K562 (cell line): ENCODE measurements around the gene ZBTB2. TPM values are rescaled to one million over a fixed set of nuclear protein-coding genes. Genes with fewer than 3 reads are reported as not detected.

Experiments
- ATAC-seq: fragments of 200-7000 bp; cut with Tn5 transposase; 3 replicates; pipeline ENCODE4 v1.9.1; 2020; ENCODE audit warnings: moderate library complexity
- BruUV-seq: library from RNA; stranded (reverse); fragments of 400-500 nt; replicated peaks from 2 replicates; lab custom pipeline; 2021; lab: Mats Ljungman, UMichigan
- CTCF ChIA-PET: fragments of 300-600 bp; formaldehyde crosslinking; extraction: SDS; loops from one replicate; lab custom pipeline; 2021; ENCODE audit warnings: low intra/inter-chr PET ratio; lab: Yijun Ruan, JAX
- POLR2A ChIA-PET: fragments of 300-600, 350-650 bp; sonication (Branson Sonifier 250); formaldehyde crosslinking; extraction: SDS; loops from one replicate; lab custom pipeline; 2021; ENCODE audit warnings: antibody characterized with exemption, inconsistent platforms; lab: Yijun Ruan, JAX
- DNase-seq, 4 experiments: peaks; one replicate each; pipeline versions ENCODE4 v3.0.0 to v3.0.0-alpha.2; 2011 to 2018; ENCODE audit warnings: low spot score in 3 of 4, mixed read lengths in 3 of 4; ENCODE audit errors: extremely low read depth in 1 of 4
- FAIRE-seq: peaks from 2 replicates; lab custom pipeline; 2011; peaks lifted over from hg19 to GRCh38; lab: Jason Lieb, UNC
- H2AFZ ChIP-seq: 2 replicates; pipeline ENCODE4 v1.6.0; 2011; ENCODE audit warnings: low read depth, low read length, control low read depth, inconsistent platforms
- H3K27ac ChIP-seq: fragments of 200-600 bp; 3 replicates; pipeline ENCODE4 v1.8.0; 2011; ENCODE audit warnings: low read depth, mild to moderate bottlenecking, control low read depth, inconsistent platforms, low read length, moderate library complexity, mixed read lengths; ENCODE audit errors: extremely low read depth
- H3K27me3 ChIP-seq, 2 experiments: fragments of 300-600 bp in 1 of 2; 2 replicates in 1 of 2; 3 replicates in 1 of 2; pipeline versions ENCODE4 v1.6.0 to v1.8.0; 2011; ENCODE audit warnings: inconsistent platforms in 2 of 2, low read length in 2 of 2, mild to moderate bottlenecking in 1 of 2, mixed read lengths in 1 of 2, moderate library complexity in 1 of 2; ENCODE audit not compliant: control insufficient read depth in 2 of 2, insufficient read depth in 2 of 2
- H3K36me3 ChIP-seq: fragments of 300-600 bp; 3 replicates; pipeline ENCODE4 v1.8.0; 2011; ENCODE audit warnings: mild to moderate bottlenecking, low read length, inconsistent platforms; ENCODE audit not compliant: control insufficient read depth, insufficient read depth
- H3K4me1 ChIP-seq, 2 experiments: fragments of 200-600 bp in 1 of 2; replicated peaks in 1 of 2; 2 replicates in 1 of 2; 3 replicates in 1 of 2; pipeline versions ENCODE4 v1.5.1 to v1.8.0; 2011; ENCODE audit warnings: inconsistent platforms in 2 of 2, low read length in 2 of 2, mild to moderate bottlenecking in 1 of 2, mixed read lengths in 1 of 2, moderate library complexity in 1 of 2; ENCODE audit not compliant: control insufficient read depth in 2 of 2, insufficient read depth in 2 of 2
- H3K4me2 ChIP-seq: 2 replicates; pipeline ENCODE4 v1.6.1; 2011; ENCODE audit warnings: low read length, control low read depth, inconsistent platforms, mixed read lengths; ENCODE audit not compliant: insufficient read depth
- H3K4me3 ChIP-seq: fragments of 200-600 bp; sonication (generic), shearing (Covaris generic); 2 replicates; pipeline ENCODE4 v1.5.1; 2016; ENCODE audit warnings: control low read depth, inconsistent platforms
- H3K79me2 ChIP-seq: fragments of 200-600 bp; 3 replicates; pipeline ENCODE4 v1.8.0; 2011; ENCODE audit warnings: low read length, inconsistent platforms; ENCODE audit not compliant: control insufficient read depth, insufficient read depth
- H3K9ac ChIP-seq, 2 experiments: 2 replicates each; pipeline versions ENCODE4 v1.6.0 to v1.6.1; 2011; ENCODE audit warnings: low read depth in 2 of 2, low read length in 2 of 2, control low read depth in 1 of 2, inconsistent platforms in 1 of 2, mild to moderate bottlenecking in 1 of 2, mixed read lengths in 1 of 2; ENCODE audit not compliant: insufficient read depth in 1 of 2
- H3K9me1 ChIP-seq: one replicate; pipeline ENCODE4 v1.6.0; 2011; ENCODE audit warnings: inconsistent platforms, mild to moderate bottlenecking, low read length, moderate library complexity; ENCODE audit not compliant: control insufficient read depth, insufficient read depth
- H3K9me3 ChIP-seq: replicated peaks from 2 replicates; pipeline ENCODE4 v1.5.1; 2011; ENCODE audit warnings: low read depth, low read length, inconsistent platforms; ENCODE audit not compliant: control insufficient read depth, insufficient read depth
- H4K20me1 ChIP-seq: replicated peaks from 2 replicates; pipeline ENCODE4 v1.6.1; 2011; ENCODE audit warnings: low read length, inconsistent platforms, mixed read lengths; ENCODE audit not compliant: control insufficient read depth, insufficient read depth
- BHLHE40 ChIP-seq: IDR thresholded peaks from 2 replicates; pipeline ENCODE4 v1.6.1; 2011; ENCODE audit warnings: low read length, improper control_type of control experiment
- CTBP1 ChIP-seq: fragments of 450-650 bp; IDR thresholded peaks from 2 replicates; pipeline ENCODE4 v1.6.1; 2016; ENCODE audit warnings: borderline replicate concordance
- HEY1 ChIP-seq: fragments of 250-450 bp; sonication (Bioruptor Pico); IDR thresholded peaks from 2 replicates; pipeline ENCODE4 v1.5.0; 2020; ENCODE audit warnings: mild to moderate bottlenecking, moderate library complexity, borderline replicate concordance
- RAD21 ChIP-seq, 2 experiments: fragments of 250-450 bp in 1 of 2; fragments of 450-650 bp in 1 of 2; sonication (Bioruptor Pico) in 1 of 2; formaldehyde crosslinking in 1 of 2; IDR thresholded peaks in 1 of 2; conservative IDR thresholded peaks in 1 of 2; 2 replicates each; pipeline versions ENCODE4 v1.4.0 to v1.8.0; 2020 to 2022; ENCODE audit warnings: mild to moderate bottlenecking in 2 of 2, moderate library complexity in 1 of 2
- ZBTB8A ChIP-seq: fragments of 450-650 bp; IDR thresholded peaks from 2 replicates; pipeline ENCODE4 v1.6.1; 2018; ENCODE audit warnings: mild to moderate bottlenecking, moderate library complexity; ENCODE audit not compliant: partially characterized antibody
- ZNF140 ChIP-seq: fragments of 250-450 bp; sonication (Bioruptor Pico); IDR thresholded peaks from 2 replicates; pipeline ENCODE4 v1.8.0; 2021; ENCODE audit warnings: moderate library complexity, mild to moderate bottlenecking, inconsistent platforms
- ZNF778 ChIP-seq: fragments of 450-650 bp; formaldehyde crosslinking; IDR thresholded peaks from 2 replicates; pipeline ENCODE4 v1.4.0; 2020; ENCODE audit warnings: mild to moderate bottlenecking, moderate library complexity
- WGBS: fragments of 100-300 bp; shearing (Covaris generic); methylation state at CpG from one replicate; pipeline ENCODE4 v1.1.6; 2016; ENCODE audit warnings: low coverage, mixed read lengths; ENCODE audit not compliant: insufficient coverage; ENCODE audit errors: missing lambda C conversion rate; 5-methylcytosine and 5-hydroxymethylcytosine counted together
- in situ Hi-C: fragments of 300-500 bp; cut with MboI; formaldehyde crosslinking; loops from 4 replicates; pipeline ENCODE4 v1.15.0; 2018; ENCODE audit warnings: inconsistent platforms, mixed read lengths
- intact Hi-C: fragments of 100-400 bp; cut with micrococcal nuclease; formaldehyde crosslinking; loops from 2 replicates; pipeline ENCODE4 v1.14.2; 2022
- polyA plus RNA-seq, 8 experiments: library from polyadenylated mRNA; depleted of rRNA in 4 of 8; stranded (reverse) in 5 of 8; unstranded in 3 of 8; fragments of >200 nt; fragmentation: Nextera tagmentation in 2 of 8; fragmentation: Illumina TruSeq in 1 of 8; extraction: Ambion mirVana in 2 of 8; extraction: Trizol in 1 of 8; gene quantifications; 2 replicates each; pipeline versions ENCODE4 v1.2.1 to v1.2.3, GENCODE V29; 2011 to 2014; ENCODE audit warnings: inconsistent platforms in 1 of 8, missing spikeins in 1 of 8
- total RNA-seq, 7 experiments: library from RNA; depleted of rRNA in 6 of 7; stranded (reverse); fragments of >200 nt in 6 of 7; fragmentation: Illumina TruSeq in 2 of 7; extraction: Trizol in 2 of 7; gene quantifications; 2 replicates each; pipeline versions ENCODE4 v1.2.1 to v1.2.3, GENCODE V29; 2011 to 2021; ENCODE audit warnings: low replicate concordance in 1 of 7

Gene ZBTB2
- total and polyA plus RNA-seq, 9 of the 15 experiments (the other 6 are each of a cell fraction or from before 2014, with no cell fraction given): 5.1 to 26.2 (median 16.4) TPM

GRCh38 chr6:151352410-151353396, 38.7 kb downstream of the ZBTB2 start:
- Histone ChIP-seq H3K4me1 (peaks cover 0 to 4% of the 10 kb centered on the region in 2 experiments; a peak in 3 of 5 replicates), H2AFZ (no peak overlapping the region), H3K9me3 (no peaks in the 10 kb centered on the region), H3K27ac (no peak overlapping the region), H3K9me1 (no peaks in the 10 kb centered on the region), H3K27me3 (peaks cover 51 to 59% of the 10 kb centered on the region in 2 experiments), H3K4me3 (no peak overlapping the region), H3K4me2 (no peak overlapping the region; the same call in 1 of the 2 replicates), H4K20me1 (0 out of 2 replicates have a peak, but pooled peaks cover 4% of the 10 kb centered on the region), H3K9ac (no peak overlapping the region; a peak in 1 of 4 replicates), H3K79me2 (no peaks in the 10 kb centered on the region), H3K36me3 (no peaks in the 10 kb centered on the region)
- BruUV-seq: no TSS peak
- 3% methylated on average over 19 of the region's 19 CpGs for WGBS
- intact Hi-C loops (no loop called here), in situ Hi-C loops (no loop called here)
- CTCF ChIA-PET: interaction anchor here (0.6 kb wide), 1 partner anchor 51 kb away, joined by 3 read pairs; no protein-coding TSS in a partner anchor
- DNase-seq: no peak
- ATAC-seq: peak; percentile 14; the same call in 1 of the 3 replicates
- no peak for FAIRE-seq
- TF ChIP-seq ZNF778 (no peak), ZNF140 (CRISPR knock-in tag) (no peak), RAD21 (CRISPR knock-in tag; conservative IDR thresholded peaks at IDR 0.05 in 1 of 2, IDR thresholded peaks at IDR 0.05 in 1 of 2) (peak in 1 of 2 experiments; percentile 21; a peak in 1 of 4 replicates), CTBP1 (0 out of 2 replicates have a peak, but pooled peaks have one; percentile 13), BHLHE40 (0 out of 2 replicates have a peak, but pooled peaks have one; percentile 14), ZBTB8A (no peak), HEY1 (CRISPR knock-in tag) (no peak)
- POLR2A ChIA-PET: interaction anchor here (0.5 to 1.0 kb wide), 3 partner anchors 10 to 22 kb away, joined by 3 to 4 read pairs (median 3); no protein-coding TSS in a partner anchor
